NCI-H2196 (cell line): ENCODE data around the gene NME7.
"Not testable (repeated sequence)": the region's sequence is repeated elsewhere in the genome, so short reads cannot be mapped to it uniquely, and the experiment has no call there.

Source experiments
- DNase-seq: peaks from one replicate; lab custom pipeline; 2025; ENCODE audit not compliant: unreplicated experiment; lab: John Stamatoyannopoulos, UW

The NME7 gene

DNA sequence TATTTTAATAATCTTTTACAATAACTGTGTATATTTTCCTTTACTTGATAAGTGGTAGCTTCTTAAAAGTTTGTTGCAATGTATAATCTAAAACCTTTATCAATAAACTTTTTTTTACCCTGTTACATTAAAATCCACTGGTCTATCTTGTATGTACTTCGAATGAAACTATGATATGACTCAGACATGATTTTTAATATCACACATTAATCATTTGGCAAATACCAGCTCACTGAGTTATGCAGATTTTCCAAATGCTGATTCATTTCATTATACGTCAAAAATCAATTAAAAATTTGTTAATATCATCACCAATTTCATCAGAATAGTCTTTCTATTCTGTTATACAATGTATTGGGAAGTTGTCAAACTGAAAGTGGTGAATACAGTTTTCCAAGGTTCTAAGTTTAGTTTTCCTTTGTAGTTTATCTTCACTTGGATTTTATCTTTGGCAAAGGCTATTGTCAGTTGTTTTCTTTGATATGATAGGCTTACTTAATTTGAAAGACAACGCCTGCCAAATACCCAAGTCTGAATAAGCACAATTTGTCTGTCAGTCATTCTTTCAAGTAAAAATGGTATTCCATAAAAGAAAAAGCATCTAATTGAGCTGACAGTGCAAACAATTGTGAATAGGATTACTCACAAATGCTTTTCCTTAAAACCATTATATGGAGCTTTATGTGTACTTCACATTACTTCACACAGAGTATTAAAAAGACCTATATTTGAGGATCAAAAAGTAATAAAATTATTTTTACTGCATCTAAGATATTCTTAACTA lies 127.0 kb downstream of the NME7 start:
- no peak for DNase-seq

GRCh38 chr1:169236880-169237279 lies 130.7 kb downstream of the NME7 start:
- DNase-seq: no peak

- DNase-seq: no peak
Measured at GRCh38 chr1:169236143-169236542, 131.5 kb downstream of the NME7 start.

GRCh38 chr1:169235568-169235967 lies 132.0 kb downstream of the NME7 start:
- DNase-seq: no peak

- no peak for DNase-seq
Measured at GRCh38 chr1:169234780-169235179, 132.8 kb downstream of the NME7 start.

DNA sequence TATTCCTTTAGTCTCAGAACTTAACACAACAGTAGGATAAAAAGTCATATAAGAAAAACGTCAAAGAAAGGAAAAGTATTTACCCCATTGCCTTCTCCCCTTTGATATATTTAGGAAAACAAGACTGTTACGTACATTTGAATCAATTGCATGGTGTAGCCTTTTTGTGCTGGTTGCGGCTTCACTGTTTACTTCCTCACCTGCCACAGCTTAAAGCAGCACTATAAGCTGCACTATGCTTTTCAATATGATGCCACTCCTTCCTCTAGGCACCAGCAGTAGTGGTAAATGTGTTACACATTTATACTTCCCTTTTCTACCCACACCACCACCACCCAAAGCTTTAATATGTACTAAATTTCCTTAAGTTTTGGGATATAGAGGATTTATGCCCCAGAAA lies 150.0 kb downstream of the NME7 start:
- DNase-seq: no peak

- no peak for DNase-seq
Measured at GRCh38 chr1:169214598-169214997, 153.0 kb downstream of the NME7 start.

DNA sequence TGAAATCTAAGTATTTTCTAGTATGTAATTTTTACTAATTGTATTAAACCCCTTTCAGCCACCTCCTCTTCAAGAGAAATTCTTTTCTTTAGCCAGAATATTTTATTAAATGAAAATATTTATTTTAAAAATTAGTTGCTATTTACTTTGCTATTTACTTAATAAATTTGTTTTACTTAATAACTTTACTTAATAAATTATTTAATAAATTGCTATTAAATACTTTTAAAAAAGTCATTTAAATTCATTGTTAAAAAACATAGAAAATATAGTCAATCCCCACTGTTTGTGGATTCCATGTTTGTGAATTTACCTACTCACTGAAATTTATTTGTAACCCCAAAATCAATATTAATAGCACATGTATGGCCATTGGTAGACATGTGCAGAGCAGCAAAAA lies 155.5 kb downstream of the NME7 start:
- no peak for DNase-seq

DNA sequence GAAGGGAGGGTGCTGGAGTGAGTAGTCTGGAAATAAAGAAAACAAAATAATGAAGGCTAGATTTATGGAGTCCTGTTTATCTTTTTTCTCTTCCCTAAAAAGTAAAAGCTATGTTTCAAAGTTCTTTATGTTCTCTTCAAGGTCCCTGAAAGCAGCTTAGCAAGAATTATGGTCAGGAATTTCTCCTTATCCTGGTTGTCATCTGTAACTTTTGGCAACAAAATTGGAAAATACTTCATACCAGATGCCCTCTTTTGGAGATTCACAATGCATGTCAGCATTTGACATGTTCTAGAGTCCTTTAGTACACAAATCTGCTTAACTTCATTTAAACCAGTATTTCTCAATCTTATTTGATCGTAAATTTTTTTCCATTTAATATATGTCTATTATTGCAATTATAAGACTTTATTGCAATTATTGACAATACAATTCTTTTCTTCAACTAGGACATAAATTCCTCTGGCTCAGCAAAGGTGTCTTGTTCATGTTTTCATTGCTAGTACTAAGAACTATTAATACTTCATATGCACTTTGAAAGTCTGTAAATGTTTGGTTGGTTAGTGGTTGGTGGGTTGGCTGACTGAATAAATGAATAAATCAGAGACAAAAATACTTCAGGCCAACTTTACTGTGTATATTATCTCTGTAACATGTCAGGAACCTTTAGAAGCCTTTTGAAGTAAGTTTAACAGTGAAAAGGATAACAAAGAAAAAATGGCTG lies 159.6 kb downstream of the NME7 start:
- DNase-seq: no peak

DNA sequence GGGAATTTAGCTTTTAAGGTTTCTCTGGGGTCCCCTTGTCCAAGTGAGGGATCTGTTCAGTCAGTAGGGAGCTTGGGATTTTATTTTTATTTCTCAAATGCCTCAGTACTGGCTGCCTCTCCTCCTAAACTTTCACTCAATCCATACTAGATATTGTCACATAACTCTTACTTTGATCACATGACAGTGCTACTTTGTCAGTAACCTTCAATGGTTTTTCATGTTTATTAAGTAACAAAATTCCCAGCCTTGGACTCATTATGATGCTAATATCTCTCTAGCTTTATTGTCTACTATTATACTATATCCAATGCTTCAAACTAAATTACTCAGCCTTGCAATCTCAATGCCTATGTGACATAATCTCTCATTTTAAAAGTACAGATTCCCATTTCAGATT lies 163.4 kb downstream of the NME7 start:
- DNase-seq: no peak

- no peak for DNase-seq
Measured at GRCh38 chr1:169202791-169203665, 164.6 kb downstream of the NME7 start.

DNA sequence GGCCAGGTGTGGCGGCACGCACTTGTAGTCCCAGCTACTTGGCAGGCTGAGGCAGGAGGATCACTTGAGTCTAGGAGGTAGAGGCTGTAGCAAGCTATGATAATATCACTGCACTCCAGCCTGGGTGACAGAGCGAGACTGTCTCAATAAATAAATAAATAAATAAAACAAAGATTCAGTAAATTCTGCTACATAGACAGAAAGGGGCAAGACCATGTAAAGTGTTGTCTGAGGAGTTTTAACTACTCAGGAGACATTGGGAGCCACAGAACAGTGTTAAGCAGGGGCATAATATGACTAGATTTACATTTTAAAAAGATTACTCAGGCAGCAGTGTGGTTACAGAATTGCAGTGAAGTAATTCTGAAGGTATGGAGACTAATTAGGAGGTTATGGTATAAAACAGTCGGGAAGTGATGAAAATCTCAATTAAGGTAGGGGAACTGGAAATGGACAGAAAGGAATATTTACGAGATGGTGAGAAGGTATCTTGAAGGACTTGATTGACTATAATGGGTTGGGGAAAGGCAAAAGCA lies 166.4 kb downstream of the NME7 start:
- DNase-seq: no peak

GRCh38 chr1:169200319-169200718 lies 167.3 kb downstream of the NME7 start:
- DNase-seq: no peak

DNA sequence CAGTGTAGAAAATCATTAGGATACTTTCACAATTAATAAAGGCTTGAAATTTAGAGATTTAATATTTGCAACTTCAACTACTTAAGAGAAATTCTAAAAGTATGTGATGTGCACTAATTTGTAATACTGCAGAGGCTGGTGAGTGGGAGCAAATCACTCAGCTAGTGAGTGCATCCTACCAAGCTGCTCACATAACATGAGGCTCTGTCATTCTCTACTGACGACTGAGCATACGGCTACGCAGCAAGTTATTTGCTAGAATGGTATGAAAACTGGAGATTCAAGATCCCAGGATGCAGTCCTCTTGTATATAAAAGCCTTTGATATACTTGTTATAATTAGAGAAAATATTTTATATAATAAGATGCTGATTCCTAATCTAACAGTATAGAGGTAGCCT lies 171.0 kb downstream of the NME7 start:
- DNase-seq: no peak

GRCh38 chr1:169196161-169196560 lies 171.4 kb downstream of the NME7 start:
- no peak for DNase-seq

DNA sequence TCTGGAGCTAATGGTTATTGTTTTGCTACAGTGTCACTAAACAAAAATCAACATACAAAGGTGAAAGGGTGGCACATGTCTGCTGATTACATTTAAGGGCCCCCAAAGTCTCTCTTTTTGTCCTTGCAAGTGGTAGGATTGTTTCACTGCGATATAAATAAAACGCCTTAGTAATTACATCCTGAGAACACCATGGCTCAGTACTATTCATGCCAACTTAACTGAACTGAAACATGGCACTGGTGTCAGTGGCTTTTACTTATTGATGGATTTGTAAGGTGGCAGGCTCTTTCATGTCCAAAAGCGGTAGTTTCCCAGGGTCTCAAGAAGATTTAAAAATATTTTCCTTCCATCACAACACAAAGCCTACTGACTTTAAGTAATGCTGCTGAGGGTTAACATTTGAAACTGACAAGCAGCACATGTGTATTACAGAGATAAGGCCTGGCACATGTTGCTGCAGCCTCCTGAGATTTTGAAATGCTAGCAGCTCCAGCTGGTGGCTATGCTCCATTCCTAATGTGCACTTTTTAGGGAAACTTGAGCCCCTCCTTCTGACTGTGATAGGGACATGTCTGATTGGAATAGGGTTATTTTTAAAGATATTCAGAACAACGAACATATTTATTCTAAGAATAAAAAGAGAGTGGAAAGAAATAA lies 174.3 kb downstream of the NME7 start:
- no peak for DNase-seq

- DNase-seq: no peak
Measured at GRCh38 chr1:169186106-169186505, 181.5 kb downstream of the NME7 start.

DNA sequence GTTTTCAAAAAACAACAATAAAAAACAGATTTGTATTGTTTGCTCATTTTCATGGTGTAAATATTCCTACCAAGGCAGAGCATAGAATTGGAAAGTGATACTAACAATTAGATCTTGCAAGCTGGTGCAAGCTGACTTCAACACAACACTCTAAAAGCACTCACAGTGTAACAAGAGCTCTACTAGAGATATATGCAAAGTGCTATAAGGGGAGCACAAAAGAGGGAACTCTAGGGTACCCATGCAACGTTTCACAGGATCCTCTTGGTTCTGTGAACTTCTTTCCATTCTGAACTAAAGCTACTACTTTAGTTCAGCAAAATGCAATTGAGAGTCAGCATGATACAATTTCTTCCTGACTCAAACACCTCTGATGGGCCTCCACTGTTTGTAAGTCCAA lies 182.8 kb downstream of the NME7 start:
- DNase-seq: no peak

DNA sequence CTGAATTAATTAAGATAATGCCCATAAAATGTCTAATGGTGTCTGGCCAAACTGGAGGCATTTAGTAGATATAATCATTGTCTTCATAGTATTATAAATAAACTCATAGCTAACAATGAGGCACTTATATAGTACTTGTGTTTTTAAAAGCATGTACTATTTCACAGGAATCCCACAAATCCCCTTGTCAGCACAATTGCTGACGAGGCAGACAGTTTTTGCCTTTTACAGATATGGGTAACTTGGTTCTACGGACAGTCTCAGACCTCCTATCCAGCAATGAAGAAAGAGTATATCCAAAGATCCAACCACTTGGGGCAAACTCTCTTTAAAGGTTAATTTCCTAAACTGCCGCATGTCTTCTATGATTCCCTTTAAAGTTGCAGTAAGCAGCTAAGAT lies 187.4 kb downstream of the NME7 start:
- no peak for DNase-seq

- not testable (repeated sequence) for DNase-seq
Measured at GRCh38 chr1:169179431-169179830, 188.2 kb downstream of the NME7 start.

DNA sequence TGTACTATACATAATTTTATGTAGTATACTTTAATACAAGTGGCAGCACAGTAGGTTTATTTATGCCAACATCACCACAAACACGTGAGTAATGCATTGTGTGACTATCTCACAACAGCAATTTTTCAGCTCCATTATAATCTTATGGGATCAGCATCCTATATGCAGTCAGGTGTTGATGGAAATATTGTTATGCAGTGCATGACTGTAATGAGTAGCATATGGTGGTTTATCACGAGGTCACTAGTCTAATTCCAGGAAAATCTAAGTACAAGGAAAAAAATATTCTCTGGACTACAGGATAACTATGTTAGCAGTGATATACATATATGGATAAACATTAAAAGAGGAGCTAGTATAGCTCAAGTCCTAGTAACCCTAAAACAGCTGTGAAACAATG lies 192.1 kb downstream of the NME7 start:
- no peak for DNase-seq
